Measurements from ENCODE around the gene ENTPD6. TPM values are rescaled to one million over a fixed set of nuclear protein-coding genes. Genes with fewer than 3 reads are reported as not detected.

ENTPD6 gene
- total RNA-seq, 2 donors from 2014 or later: 77.1 to 93.6 TPM

DNA sequence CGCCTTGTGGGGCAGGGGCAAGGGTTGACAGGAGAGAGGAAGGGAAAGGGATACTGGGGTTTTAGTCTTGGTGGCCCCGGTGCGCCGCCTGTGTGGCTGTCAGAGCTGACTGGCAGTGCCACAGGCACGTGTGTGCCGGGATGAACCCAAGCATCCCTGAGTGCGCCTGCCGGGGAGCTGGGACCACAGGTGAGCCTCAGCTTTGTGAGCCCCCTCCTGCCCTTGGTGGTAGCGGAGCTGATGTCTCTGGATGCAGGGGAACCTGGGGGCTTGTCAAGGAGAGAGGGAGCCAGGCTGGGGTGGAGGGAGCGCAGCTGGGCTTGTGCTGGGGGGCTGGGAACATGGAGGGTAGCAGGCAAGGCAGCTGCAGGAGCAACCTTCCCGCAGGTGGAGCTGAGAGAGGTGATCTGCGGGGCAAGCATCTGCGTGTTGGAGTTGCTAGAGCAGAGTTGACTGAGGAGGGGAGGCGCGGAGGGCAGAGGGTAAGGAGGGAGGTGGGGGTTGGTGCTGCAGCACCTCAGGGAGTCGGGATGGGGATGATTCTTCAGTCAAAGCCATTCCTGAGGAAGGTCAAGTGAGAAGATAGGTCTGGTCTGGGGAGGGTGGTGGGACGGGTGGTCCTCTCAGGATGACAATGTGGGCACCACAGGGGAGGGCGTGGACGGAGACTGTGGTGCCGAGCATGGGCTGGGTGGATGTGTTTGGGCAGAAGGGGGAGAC lies 80.5 kb downstream of the ENTPD6 start:
- no peak for DNase-seq
- no peaks in the 10 kb centered on the region for H3K9me3 Mint-ChIP-seq
- Histone ChIP-seq H3K27me3 (ENCODE audit: control insufficient read depth, insufficient read depth, low read length, poor library complexity, severe bottlenecking) (no peaks in the 10 kb centered on the region), H3K9ac (ENCODE audit: extremely low read depth, low read length, poor library complexity, severe bottlenecking) (no peak overlapping the region), H3K9me3 (ENCODE audit: control insufficient read depth, low read length) (no peaks in the 10 kb centered on the region), H3K27ac (ENCODE audit: low read depth, low read length) (no peak overlapping the region), H3K4me1 (ENCODE audit: control insufficient read depth, insufficient read depth, low read length) (no peaks in the 10 kb centered on the region), H3K36me3 (ENCODE audit: control insufficient read depth, insufficient read depth, low read length) (peaks cover 60% of the 10 kb centered on the region), H3K4me3 (ENCODE audit: low read length) (no peak overlapping the region)
- H3K36me3 Mint-ChIP-seq (ENCODE audit: low read depth): peaks cover 51% of the 10 kb centered on the region
- H3K4me1 Mint-ChIP-seq: no peaks in the 10 kb centered on the region
- WGBS, 2 experiments (ENCODE audit: insufficient coverage in 1 of 2, insufficient read length in 1 of 2): 94% methylated on average over 13 to 20 of the region's 20 CpGs
- H3K4me3 Mint-ChIP-seq: no peak overlapping the region
- TF ChIP-seq, protein P1, sequence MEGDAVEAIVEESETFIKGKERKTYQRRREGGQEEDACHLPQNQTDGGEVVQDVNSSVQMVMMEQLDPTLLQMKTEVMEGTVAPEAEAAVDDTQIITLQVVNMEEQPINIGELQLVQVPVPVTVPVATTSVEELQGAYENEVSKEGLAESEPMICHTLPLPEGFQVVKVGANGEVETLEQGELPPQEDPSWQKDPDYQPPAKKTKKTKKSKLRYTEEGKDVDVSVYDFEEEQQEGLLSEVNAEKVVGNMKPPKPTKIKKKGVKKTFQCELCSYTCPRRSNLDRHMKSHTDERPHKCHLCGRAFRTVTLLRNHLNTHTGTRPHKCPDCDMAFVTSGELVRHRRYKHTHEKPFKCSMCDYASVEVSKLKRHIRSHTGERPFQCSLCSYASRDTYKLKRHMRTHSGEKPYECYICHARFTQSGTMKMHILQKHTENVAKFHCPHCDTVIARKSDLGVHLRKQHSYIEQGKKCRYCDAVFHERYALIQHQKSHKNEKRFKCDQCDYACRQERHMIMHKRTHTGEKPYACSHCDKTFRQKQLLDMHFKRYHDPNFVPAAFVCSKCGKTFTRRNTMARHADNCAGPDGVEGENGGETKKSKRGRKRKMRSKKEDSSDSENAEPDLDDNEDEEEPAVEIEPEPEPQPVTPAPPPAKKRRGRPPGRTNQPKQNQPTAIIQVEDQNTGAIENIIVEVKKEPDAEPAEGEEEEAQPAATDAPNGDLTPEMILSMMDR (conservative IDR thresholded peaks at IDR 0.05): no peak
- H3K27me3 Mint-ChIP-seq (ENCODE audit: insufficient read depth): no peaks in the 10 kb centered on the region
- peak overlapping the region; percentile 61 for H3K27ac Mint-ChIP-seq

Other genes starting within 250 kb of the ENTPD6 start
- not detected for gene CST7, start 246.4 kb upstream of the ENTPD6 start, total RNA-seq
- 10 to 100 TPM; 60.2 to 65.6 TPM for gene APMAP, start 203.0 kb upstream of the ENTPD6 start, total RNA-seq
- under 1 TPM in 1 of 2 donors, not detected in 1; 0.22 TPM for gene ACSS1, start 137.6 kb upstream of the ENTPD6 start, total RNA-seq
- gene VSX1, start 113.6 kb upstream of the ENTPD6 start, total RNA-seq: not detected
- gene PYGB, start 52.4 kb downstream of the ENTPD6 start, total RNA-seq: 10 to 100 TPM; 59.3 to 66.8 TPM
- 10 to 100 TPM; 48.2 to 52.7 TPM for gene ABHD12, start 195.1 kb downstream of the ENTPD6 start, total RNA-seq
- gene GINS1, start 212.0 kb downstream of the ENTPD6 start, total RNA-seq: 10 to 100 TPM; 40.2 to 48.6 TPM

Measured in endodermal cell (in vitro differentiated cells).